DMS79 (cell line): ENCODE measurements around the gene PRKCB.
A peak's percentile ranks its signal among the peaks of the same experiment; 100 is the strongest.
"Not testable (repeated sequence)": the region's sequence is repeated elsewhere in the genome, so short reads cannot be mapped to it uniquely, and the experiment has no call there.

Experiments
- DNase-seq: peaks from one replicate; lab custom pipeline; 2025; lab: John Stamatoyannopoulos, UW

Gene PRKCB

DNA sequence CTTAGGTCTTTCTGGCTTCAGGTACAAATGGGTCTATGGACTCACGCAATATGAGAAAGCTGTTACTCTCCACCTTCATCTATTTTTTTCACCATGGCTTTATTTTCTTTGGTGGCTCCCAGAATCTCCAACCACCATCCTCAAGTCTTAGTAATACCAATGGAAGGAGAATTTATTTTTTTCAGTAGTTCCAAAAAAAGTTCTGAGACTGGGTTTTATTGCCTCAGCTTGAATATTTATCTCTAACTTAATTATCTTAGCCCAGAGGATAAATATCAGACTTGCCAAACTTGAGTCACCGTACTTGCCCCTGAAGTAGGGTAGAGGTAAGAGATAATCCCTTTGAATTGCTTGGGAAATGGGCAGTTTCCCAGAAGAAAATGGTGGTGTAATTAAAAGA lies 397.2 kb downstream of the PRKCB start:
- no peak for DNase-seq

DNA sequence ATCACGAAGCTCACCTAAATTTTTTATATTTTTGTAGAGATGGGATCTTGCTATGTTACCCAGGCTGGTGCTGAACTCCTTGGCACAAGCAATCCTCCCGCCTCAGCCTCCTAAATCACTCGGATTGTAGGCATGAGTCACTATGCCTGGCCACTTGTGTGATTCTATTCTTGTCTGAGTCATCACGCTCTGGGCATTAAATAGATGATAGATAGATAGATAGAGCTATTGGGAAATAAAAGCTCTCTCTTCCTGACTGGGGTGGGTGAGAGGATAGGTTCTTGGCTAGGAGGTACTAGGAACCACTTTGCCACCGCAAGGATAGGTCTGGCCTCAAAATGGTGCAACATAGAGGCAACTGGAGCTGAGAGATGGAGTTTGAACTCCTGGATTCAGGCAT lies 399.0 kb downstream of the PRKCB start:
- DNase-seq: no peak

DNA sequence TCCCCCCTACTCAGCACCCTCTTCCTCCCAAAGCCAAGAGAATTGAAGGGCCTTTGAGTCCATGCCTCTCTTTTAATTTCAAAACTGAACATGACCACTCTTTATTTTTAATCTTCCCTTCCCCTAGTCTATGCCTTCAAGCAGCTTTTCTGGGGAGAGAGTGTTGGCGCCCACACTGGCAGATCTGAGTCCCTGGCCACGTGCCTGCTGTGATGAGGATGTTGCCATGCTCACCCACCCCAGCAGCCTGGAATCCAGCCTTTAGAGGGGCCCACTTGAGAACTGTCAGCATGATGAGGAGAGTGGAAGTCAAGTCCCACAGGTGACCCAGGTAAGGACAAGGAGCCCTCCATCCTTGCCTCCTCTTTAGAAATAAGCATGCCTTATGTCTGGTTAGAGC lies 400.0 kb downstream of the PRKCB start:
- DNase-seq: no peak

DNA sequence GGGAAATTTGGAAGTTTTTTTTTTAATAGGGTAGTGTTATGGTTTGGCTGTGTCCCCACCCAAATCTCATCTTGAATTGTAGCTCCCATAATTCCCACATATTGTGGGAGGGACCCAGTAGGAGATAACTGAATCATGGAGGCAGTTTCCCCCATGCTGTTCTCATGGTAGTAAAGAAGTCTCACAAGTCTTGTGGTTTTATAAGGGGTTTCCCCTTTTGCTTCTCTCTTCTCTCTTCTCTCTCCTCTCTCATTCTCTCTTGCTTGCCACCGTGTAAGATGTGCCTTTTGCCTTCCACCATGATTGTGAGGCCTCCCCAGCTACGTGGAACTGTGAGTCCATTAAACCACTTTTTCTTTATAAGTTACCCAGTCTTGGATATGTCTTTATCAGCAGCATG lies 403.1 kb downstream of the PRKCB start:
- not testable (repeated sequence) for DNase-seq

DNA sequence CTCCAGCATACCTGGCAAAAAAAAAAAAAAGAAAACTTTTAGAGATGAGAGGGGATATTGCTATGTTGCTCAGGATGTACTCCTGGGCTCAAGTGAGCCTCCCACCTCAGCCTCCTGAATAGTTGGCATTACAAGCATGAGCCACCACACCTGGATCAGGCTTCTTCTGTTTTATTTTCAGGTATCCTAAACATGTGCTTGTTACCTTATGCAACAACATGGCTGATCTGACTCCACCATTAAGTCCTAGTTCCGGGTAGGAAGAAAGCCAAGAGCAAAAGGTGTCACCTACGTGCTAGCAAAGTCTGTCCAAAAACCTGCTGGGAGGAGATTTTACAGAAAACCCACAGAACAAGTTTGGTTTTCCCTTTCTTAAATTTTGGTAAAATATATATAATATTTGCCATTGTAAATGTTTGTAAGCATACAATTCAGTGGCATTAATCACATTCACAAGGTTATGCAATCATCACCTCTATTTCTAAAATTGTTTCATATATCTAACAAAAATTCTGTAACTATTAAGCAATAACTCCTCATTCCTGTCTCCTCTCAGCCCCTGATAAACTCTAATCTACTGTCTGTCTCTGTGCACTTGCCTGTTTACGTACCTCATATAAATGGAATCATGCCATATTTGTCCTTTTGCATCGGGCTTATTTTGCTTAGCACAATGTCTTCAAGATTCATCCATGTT lies 411.3 kb downstream of the PRKCB start:
- DNase-seq: no peak

DNA sequence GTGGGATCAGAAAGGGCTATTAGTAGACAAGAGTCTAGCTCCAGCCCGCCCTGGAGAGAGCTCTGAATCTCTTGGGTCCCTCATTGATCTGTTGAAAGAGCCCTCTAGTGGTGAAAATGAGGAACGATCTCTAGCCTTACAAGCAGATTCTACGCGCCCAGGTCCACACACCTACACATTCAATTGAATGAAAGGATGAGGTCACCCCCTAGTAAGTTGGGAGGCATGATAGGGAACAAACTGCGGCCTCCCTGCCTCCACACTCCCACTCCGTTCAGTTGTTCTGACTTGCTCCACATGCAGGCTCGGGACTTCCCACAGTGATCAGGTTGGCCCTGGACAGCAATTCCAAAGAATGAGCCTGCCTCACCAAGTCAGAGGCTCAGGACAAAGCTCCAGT lies 417.4 kb downstream of the PRKCB start:
- DNase-seq: peak; percentile 2

DNA sequence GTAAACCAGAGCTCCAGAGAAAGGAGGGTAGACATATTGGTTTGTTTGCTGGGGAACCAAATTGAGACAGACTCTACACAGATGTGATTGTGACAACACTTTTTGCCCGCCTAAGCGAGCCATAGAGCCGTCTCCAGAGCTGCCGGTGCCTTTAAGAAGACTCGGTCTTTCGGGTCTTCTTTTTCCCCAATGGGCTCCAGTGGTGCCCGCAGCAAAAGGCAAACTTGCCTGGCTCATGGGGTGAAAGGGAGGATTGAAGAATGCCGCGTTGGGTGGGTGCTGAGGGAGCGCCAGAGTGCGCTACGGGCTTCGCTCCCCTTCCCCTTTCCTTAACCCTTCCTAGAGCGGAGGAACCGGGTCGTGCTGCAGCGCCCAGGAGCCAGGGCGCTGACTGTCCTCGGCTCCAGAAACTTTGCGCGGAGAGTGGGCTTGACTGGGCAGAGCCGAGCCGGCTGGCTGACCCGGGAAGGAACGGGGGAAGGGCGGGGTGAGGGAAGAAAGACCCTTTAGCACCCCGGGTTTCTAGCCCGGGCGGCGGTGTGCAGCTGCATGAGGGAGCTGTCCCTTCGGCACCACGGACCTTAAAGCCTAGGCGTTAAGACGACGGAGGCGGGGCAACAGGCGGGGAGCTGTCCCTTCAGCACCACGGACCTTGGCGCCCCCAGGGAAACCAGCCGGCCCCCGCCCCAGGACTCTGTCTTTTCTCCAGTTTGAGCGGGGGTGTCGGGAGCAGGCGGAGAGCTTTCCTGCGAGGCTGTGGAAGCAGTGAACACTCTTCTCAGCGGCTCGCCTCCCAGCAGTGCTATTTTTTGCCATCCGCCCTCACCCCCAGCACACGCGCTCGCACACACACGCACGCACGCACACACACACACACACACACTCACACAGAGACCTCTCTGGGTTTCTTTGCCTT lies 419.9 kb downstream of the PRKCB start, which contains the start of gene CACNG3:
CACNG3 (plus strand) TSS at position 880 of the 916 bp plus-strand sequence. CDS start 420 bp downstream, outside the sequence.
- DNase-seq: peak; percentile 1

DNA sequence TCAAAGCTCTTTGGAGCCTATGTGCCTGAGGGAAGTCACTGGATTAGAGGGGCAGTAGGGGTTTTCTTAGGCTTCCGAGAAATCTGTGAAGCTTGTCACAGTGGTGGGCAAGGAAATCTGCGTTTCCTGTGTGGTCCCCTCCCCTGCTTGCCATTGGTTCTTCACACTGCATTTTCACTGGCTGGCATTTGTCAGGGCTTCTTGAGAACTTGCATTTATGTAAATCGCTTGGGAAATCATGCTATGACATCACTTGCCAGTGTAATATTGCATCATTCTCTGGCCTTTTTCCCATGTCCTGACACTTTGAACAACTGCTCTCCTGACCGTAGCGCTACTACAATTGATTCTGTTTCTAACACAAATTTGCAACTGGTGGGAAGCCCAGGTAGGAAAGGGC lies 422.2 kb downstream of the PRKCB start:
- DNase-seq: no peak

DNA sequence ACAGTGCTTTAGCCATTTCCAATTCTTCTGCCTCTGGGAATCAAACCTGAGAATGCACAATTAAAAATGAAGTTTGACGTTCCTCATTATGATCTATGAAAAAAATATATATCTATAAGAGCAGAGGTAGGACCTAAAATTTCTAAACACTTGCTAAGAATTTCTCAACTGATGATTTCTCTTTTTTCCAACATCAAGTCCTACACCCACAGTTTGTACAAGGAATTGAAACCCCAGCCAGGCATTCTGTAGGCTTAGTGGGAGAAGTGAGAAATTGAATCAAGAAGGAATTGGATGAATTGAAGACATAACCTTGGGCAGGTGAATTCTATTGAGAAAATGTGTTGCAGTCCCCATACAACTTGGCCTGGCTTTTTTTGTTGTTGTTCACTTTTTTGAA lies 423.0 kb downstream of the PRKCB start:
- no peak for DNase-seq

DNA sequence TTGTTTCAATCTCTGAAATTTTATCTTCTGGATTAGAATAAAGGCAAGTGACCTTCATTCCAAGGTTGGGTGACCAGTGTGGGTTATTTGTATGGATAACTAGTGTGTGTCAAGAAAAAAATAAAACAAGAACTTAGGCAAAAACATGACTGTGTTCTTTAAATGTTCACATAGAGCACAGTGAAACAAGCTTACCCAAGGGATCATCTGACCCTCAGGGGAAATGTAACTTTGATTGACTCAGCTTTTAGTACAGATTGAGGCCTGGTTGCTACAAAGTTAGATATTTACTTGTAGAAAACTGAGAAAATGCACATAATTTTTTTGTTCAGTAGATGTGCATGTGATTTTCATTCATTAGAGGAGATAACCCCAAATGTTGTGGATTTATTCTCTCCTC lies 427.0 kb downstream of the PRKCB start:
- no peak for DNase-seq
